ENCODE results near the gene CCDC85C.

The CCDC85C gene

DNA sequence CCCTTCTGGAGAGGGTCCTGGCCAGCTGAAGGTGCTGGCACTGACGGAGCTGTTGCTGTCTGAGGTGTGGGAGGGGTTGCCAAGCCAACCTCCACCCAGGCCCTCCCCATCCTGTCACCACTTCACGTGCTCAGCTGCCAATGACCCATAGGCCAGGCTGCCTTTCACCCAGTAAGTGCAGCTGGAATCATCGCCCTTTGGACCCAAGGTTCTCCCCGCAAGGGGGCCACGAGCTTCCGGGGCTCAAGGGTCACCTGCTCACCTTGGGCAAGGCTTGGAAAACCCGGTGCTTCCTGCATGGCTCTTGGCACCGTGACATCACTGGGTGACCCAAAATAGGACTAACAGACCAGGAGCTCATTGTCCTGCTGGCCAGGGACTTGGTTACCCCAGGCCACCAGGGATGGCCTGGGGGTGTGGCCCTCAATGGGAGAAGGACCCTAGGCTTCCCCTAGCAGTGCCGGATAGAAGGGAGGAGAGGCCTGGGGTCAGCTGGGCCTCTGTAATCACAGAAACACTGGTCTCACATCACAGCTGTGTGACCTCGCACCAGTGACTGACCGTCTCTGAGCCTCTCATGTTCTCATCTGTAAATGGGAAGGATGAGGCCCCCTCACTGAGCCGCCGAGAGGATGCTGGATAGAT lies 51.3 kb downstream of the CCDC85C start:
- DNase-seq: no peak

DNA sequence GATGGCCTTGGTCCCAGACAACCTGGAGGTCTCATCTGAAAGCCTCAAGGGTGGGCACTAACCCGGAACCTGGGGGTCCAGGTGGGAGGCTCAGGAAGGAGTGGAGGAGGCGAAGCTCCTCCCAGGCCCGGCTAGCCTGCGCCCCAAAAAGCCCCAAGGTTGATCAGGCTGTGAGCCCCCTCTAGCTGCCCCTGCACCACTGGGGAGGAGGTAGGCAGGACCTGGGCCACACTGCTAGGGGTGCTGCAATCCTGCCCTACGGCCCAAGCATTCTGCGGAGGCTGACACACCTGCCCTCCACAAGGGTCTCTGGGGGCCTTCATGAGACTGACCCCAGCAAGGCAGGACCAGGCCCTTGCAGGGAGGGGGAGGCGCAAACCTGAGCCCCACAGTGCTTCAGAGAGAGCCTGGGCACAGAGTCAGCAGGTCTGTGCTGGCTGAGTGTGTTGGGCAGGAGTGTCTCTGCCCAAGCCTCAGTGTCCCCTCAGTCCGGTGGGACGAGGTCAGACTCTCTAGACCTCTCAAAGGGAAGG lies 51.9 kb downstream of the CCDC85C start:
- no peak for DNase-seq

DNA sequence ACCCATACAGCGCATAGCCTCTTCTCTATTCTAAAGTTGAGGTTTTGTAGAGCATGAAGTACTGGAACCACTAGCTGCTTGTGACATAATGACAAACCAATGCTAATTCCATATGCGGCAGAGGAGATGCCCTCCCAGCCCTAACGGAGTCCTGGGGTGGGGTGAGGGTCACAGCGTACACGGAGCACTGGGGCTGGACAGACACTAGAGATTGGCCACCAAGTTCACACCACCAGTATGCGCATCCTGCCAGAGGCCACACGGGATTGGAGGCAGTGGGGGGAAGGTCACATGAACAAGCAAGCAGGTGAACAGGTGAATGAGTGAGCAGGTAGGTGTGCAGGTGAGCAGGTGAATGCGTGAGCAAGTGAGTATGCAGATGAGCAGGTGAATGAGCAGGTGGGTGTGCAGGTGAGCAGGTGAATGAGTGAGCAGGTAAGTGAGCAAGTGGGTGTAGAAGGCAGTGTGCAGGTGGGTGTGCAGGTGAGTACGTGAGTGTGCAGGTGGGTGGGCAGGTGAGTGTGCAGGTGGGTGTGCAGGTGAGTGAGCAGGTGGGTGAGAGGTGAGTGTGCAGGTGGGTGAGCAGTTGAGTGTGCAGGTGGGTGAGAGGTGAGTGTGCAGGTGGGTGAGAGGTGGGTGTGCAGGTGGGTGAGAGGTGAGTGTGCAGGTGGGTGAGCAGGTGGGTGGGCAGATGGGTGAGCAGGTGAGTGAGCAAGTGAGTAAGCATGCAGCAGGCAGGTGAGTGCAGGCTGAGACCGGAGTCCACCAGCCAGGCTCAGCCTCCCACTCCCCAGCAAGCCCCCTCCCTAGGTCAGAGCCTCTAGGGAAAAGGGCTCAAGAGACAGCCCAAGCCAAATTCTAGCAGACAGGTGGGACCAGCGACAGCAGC lies 52.7 kb downstream of the CCDC85C start:
- DNase-seq: no peak

DNA sequence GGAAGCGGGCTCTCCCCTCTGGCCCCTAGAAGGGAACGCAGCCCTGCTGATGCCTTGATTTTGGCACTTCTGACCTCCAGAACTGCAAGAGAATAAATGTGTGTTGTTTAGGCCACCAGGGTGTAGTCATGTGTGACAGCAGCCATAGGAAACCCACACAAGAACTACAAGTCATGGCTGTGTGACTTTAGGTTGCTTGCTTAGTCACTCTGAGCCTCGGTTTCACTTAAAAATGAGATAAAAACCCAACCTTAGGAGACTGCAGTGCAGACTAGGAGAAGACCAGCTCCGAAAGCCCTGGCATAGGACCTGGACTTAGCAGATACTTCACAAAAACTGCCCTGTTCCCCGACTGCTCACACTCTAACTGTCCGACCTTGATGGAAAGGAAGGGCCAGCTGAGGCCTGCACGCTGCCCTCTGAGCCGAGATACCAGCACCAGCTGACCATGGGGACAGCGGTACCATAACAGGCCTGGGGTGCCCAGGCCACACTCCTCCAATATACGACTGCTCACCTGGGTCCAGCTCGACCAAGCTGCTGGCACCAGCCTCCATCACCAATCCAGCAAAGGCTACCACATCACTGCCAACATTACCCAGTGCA lies 53.5 kb downstream of the CCDC85C start:
- no peak for DNase-seq

DNA sequence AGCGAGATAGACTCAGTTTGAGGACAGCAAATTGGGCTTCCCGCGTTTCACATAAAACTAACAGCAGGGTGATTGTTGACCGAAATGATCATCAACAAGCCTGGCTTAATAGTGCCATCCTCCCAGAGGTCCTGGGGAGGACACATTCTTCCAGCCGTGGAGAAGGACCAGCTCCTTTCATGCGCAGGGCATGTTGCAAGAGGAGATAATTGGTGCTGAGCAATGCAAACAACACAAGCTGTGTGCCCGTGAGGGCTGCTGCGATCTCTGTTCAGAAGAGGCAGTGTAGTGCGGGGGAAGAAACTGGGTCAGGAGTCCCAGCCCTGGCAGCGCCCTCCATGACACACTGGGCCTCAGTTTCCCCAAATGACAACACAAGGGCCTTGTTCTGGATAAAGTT lies 54.3 kb downstream of the CCDC85C start:
- DNase-seq: no peak

DNA sequence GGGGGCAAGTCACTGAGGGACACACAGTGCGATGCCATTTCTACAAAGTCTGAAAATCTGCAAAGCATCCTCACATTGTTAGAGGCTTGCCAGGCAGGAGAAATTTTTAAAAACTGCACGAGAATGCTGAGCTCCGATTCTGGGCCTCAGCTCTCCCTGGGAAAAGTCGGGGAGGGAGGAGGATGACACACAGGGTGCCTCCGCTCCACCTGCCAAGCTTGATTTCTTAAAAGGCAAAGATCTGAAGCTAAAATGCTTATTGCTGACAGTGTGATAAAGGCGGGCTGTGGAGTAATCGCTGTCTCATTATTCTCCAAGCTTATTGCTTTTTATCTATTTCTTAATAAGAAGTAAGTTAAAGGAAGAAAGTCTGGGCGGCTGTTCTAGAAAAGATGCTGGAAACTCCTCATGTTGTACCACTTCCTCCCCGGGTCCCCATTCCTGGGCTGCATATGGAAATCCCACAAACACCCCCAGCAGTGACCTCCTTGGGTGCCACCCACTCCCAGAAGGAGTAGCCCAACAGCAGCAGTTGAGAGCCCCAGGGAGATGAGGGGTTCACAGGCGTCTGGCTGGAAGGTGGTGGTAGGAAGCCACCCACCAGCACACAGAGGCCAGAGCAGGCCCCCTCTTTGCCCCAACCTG lies 55.0 kb downstream of the CCDC85C start:
- DNase-seq: no peak

DNA sequence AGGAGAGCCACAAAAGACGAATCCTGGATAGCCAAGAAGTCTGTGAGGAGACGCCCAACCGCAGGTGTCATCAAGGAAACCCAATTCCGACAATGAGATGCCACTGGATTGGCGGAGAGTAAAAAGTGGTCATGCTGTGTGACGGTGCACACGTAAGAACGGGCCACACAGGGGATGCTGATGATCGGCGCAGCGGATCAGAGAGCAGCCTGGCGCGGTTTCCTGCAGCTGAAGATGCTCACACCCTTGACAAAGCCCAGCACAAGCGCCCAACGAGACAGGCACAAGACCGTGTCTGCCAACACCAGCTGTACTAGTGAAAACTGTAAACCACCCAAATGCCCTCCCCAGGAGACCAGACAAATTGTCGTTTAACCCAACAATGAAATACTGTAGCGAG lies 55.8 kb downstream of the CCDC85C start:
- DNase-seq: no peak

DNA sequence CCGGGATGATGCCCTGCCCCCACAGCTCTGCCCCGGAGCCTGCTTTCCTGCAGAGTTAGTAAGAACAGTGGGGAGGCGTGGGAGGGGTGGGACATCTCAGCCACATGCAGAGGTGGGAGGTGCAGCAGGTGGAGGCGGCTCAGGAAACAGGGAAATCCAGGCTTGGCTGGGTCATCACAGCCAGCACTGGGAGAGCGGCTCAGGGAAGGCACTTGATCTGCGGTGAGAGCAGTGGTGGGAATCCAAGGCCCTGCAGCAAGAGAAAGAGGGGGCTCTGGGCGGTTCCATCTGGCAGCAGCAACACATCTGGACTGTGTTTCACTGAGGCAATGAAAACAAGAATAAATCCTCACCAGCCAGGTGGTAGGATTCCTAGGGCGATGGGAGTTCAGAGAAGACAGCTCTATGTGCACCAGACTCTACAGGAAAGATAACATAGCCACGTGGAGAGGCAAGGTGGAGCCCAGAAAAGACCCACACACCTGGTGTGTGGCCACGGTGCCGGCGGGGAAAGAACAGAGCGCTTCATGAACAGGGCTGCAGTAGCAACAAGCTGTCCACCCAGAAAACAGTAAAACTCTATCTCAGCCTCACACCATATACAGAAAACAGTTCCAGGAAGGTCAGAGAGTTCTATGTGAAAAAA lies 57.6 kb downstream of the CCDC85C start:
- no peak for DNase-seq

DNA sequence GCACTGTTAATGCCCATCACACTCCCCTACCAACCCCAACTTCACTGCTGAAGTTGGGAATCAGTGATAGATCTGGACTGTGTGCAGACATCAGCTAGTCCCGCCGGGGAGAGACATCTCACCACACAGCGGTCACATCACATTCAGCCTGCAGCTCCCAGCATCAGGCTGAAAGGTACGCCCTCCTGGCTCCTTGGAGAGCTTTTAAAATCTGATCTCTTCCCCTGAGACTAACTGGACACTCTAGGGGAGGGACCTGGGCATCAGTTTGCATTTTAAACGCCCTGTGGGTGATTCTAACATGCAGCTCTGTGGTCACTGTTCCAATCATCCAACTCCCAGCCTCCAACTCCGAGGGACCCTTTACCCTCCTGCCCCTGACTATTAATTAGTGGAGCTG lies 58.4 kb downstream of the CCDC85C start:
- DNase-seq: no peak

DNA sequence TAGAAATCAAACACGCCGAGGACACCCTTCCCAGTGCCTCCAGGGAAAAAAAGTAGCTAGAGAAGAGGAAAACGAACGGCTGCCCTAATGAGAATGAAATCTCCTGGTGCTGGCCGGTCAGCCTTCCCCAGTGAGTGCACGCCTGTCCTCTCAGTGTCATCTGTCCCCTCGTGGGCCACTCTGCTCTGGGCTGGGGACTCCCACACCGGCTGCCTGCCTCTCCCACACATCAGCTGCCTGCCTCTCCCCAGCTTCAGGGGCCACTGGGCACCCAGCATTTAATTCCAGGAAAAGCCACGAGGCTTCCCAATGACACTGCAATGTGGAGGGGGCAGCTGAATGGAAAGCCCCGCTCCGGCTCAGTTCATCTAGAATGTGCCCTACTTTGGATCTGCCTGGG lies 59.0 kb downstream of the CCDC85C start:
- DNase-seq: no peak

DNA sequence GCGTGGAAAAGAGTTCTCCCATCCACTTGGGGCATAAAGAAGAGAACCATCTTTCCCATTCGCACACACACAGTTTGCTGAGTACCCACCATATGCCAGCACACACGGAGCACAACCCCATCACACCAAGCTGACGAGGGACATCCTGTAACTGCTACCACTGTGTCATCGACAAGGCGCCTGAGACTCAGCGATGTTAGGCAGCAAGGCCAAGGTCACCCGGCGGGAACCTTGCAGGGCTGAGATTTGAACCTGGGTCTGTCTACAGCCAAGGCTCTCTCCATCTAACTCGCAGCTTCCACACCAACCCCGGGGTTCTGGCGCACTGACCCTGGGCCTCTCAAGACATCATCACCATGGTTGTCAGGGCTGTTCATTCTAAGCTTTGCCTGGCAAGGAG lies 60.0 kb downstream of the CCDC85C start:
- DNase-seq: no peak

DNA sequence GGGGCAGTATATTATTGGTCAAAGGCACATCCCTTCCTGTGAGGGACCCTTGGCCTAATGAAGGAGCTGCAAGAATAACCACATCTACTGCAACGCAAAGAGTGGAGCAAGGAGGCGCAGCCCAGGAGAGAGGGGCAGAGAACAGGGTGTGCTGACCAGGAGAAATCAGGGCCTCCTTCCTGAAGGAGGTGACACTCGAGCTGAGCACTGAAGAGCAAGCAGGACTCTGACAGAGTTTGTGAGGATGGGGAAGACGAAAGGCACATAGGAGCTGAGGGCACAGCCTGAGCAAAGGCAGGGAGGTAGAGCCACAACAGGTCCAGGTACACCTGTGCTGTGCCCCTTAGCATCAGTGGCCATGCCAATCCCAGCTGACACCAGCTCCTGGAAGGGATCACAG lies 60.6 kb downstream of the CCDC85C start:
- DNase-seq: no peak

DNA sequence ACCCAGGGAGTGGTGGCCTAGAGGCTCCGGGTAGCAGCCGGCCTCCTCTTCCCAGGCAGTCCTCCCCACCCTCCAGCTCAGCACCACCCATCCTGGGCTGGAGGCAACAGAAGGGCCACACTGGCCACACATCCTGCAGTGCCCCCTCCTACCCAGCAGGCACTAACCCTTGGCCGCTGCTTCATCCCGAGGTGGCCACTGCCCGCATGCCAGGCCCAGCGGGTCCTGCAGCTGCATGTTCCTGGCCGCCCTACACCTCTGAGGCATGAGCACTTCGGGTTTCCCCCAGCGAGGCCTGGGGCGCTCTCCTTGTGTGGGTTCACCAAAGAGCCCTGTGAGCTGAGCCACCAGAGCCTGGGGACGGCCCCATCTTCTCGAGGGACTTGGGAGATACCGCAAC lies 61.4 kb downstream of the CCDC85C start:
- no peak for DNase-seq

DNA sequence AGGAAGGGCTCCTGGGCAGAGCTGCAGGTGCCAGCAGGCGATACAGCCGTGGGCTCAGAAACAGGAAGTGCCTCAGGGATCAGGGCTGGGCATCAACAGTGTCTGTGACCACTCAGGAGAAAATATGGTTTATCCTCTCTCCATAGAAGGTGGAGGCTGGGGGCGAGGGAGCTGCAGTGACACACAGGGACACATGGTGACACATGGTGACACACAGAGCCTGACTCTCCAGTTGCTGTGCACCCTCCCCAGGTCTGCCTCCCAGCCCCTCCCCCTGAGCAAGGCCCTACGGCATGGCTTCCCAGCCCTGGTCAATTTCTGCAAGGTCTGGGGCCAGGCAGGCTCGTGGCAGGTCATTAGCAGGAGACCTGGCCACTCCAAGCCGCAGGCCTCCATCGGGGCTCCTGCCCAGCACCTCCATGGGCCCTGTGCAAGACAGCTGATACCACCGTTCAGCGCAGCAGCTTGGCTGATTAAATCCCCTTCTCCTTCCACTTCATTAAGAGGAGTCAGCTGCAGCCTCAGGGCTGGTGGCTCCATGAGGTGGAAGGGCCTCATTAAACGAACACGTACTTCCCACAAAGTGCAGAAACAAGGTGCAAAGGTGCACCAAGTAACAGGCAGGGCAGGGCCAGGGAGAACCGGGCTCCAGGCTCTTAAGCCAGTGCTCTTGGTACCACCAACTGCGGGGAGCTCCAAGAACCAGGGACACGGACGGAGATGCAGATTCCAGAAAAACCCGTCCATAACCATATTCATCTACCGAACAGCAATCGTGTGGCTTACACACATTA lies 62.1 kb downstream of the CCDC85C start:
- no peak for DNase-seq

DNA sequence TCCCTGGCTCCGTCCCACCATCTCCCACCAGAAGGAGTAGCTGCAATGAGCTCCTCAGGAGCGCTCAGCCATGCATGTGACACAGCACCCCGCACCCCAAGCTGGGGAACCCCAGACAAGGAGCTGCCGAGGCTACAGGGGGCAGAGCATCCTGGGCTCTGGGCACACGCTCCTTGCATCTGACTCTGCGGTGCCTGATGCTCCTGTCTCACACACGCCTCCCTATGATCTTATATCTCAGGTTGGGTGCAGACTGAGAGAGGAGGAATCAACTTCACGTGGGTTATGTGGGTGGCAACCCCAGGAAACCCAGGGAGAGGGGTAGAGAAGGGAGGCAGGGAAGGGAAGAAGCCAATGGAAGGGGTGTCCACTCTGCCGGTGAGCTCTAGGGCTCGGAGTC lies 62.8 kb downstream of the CCDC85C start:
- DNase-seq: no peak

DNA sequence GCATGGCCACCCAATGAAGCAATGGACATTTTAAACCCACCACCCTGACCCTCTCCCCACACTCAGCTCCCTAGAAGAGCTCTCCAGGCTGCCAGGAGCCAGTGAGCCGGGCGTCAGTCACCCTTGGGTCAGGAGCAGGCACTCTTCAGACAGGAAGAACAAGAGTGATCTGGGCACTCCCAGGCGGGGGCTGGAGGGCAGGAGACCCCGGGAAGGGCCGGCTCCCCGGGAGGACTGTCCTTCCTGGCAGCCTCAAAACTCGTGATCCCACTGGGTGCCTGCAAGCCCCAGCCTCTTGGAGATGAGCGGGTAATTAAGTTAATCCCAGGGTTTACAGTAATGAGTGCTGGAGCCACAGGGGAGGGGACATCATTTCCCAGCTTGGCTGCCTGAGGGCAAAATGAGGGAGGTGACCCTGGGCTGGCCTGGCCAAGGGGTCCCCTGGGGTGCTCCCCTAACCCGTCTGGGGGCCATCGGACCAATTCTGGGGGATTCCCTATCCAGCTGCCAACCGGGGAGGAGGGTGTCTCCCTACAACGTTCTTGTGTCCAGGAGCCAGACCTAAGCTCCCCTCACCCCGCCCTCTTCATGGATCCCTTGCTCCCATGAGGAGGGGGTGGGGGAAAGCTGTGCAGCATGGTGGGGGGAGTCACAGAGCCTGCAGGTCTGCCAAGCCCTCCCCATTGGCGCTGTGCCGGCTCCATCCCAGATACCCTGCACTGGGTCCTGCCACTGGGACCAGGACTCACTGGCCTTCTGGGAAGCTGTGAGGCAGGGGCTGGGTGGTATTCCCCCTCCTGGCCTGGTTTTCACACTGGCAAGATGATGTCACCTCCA lies 63.6 kb downstream of the CCDC85C start:
- DNase-seq: no peak

DNA sequence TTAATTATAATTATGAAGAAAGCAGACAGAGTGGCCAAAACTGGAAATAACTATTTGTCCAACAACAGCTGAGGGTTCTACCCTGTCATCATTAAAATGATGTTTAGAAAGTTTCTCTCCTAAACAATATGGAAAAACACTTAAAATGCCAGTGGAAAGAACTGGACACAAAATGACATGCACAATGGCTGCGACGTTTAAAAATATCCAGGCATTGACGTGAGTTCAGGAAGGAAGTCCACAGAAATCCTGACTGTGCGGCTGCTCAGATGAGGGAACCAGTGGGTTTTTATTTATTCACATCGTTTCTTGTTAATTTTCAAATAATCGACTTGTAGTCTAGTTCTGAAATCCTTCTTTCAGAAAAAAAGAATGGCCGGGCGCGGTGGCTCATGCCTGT lies 64.5 kb downstream of the CCDC85C start:
- no peak for DNase-seq

DNA sequence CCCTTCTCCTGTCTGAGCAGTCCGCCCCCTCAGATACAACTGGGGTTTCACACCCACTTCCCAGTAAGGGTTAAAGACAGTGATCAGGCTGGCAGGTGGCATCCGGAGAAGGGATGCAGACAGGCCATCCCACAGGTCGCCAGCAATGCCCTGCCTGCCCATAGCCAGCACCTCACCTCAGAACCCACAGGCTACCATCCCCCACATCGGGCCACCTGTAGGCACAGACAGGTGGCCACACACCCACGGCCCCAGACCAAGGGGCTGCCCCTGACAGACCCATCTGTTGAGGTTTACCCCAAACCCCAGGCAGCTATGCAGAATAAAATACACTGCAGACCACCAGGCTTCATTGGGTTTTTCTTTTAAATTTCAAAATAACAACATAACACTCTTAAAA lies 65.3 kb downstream of the CCDC85C start:
- DNase-seq: no peak

DNA sequence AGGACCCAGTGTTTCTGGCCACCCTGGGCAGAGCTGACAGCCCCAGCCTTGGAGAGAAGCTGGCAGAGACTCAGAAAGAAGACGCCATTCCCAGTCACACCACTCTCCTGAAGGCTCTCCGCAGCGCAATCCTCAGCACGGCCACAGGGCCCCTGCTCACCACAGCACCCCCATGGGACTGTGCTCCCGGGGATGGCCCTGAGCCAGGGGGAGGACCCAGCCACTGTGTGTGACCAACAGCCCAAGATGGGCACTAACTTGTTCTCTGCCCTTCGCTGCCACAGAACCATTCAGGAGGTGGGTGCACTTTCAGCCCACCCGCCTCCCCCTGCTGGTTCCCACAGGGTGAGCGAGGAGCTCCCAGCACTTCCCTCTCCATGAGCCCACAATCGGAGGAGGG lies 65.7 kb downstream of the CCDC85C start:
- DNase-seq: no peak

DNA sequence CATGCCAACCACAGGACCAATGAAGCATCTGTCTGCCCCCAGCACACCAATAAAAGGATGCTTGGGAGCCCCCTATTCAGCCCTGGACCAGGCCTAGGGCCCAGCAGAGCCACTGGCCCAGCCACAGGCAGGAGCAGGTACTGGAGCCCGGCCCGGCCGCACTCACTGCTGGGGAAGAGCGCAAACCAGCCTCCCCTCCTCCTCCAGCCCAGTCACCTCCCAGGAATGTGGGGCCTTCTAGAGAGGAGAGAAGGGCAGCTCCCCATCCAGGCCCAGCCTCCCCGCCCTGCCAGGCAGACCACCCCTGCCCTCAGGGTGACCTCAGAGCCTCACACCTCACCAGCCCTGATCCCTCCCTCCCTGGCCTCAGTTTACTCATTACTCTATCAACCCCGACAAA lies 66.6 kb downstream of the CCDC85C start:
- no peak for DNase-seq

All from hippocampal formation (tissue), 2 donors.